LoVo (cell line): ENCODE data around the gene LRTM2.

ENCODE experiments used
- DNase-seq: peaks from one replicate; pipeline ENCODE4 v3.0.0-alpha.2; 2016; ENCODE audit warnings: low spot score

LRTM2 gene

GRCh38 chr12:1885082-1885596 lies 64.8 kb downstream of the LRTM2 start:
- DNase-seq = no peak

GRCh38 chr12:1885599-1886245 lies 65.4 kb downstream of the LRTM2 start:
- no peak for DNase-seq
